Type B pancreatic cell (in vitro differentiated cells): ENCODE results near the gene OSR1. TPM values are rescaled to one million over a fixed set of nuclear protein-coding genes. Genes with fewer than 3 reads are reported as not detected.
A peak's percentile ranks its signal among the peaks of the same experiment; 100 is the strongest.

Experiments used
- DNase-seq: peaks from one replicate; pipeline ENCODE4 v3.0.0; 2021; ENCODE audit warnings: mixed read lengths; ENCODE audit not compliant: unreplicated experiment; ENCODE audit errors: extremely low spot score
- H3K27ac Mint-ChIP-seq: 2 replicates; pipeline ENCODE4 v1.8.0; 2021; ENCODE audit warnings: mild to moderate bottlenecking, mixed read lengths
- H3K27me3 Mint-ChIP-seq: 2 replicates; pipeline ENCODE4 v1.8.0; 2021; ENCODE audit warnings: mixed read lengths
- H3K36me3 Mint-ChIP-seq: 2 replicates; pipeline ENCODE4 v1.8.0; 2021; ENCODE audit warnings: mixed read lengths
- H3K4me1 Mint-ChIP-seq: one replicate; pipeline ENCODE4 v1.8.0; 2021; ENCODE audit warnings: mixed read lengths; ENCODE audit not compliant: unreplicated experiment
- H3K4me3 Mint-ChIP-seq: 2 replicates; pipeline ENCODE4 v1.8.0; 2021; ENCODE audit warnings: mild to moderate bottlenecking, mixed read lengths
- H3K9me3 Mint-ChIP-seq: 2 replicates; pipeline ENCODE4 v1.8.0; 2021; ENCODE audit warnings: mixed read lengths
- total RNA-seq: library from RNA; stranded (reverse); gene quantifications from 2 replicates; pipeline ENCODE4 v1.2.1, GENCODE V29; 2021; ENCODE audit warnings: low replicate concordance
- TF ChIP-seq, protein P1 (sequence below): fragments of 200-600 bp; sonication (generic); conservative IDR thresholded peaks from 2 replicates; pipeline ENCODE4 v1.5.0; 2021; ENCODE audit warnings: antibody characterized with exemption, mild to moderate bottlenecking

OSR1 gene
- total RNA-seq, 1 donor from 2014 or later = 55.7 TPM

GRCh38 chr2:19359021-19359357, 566 bp upstream of the OSR1 start:
- TF ChIP-seq, protein P1, sequence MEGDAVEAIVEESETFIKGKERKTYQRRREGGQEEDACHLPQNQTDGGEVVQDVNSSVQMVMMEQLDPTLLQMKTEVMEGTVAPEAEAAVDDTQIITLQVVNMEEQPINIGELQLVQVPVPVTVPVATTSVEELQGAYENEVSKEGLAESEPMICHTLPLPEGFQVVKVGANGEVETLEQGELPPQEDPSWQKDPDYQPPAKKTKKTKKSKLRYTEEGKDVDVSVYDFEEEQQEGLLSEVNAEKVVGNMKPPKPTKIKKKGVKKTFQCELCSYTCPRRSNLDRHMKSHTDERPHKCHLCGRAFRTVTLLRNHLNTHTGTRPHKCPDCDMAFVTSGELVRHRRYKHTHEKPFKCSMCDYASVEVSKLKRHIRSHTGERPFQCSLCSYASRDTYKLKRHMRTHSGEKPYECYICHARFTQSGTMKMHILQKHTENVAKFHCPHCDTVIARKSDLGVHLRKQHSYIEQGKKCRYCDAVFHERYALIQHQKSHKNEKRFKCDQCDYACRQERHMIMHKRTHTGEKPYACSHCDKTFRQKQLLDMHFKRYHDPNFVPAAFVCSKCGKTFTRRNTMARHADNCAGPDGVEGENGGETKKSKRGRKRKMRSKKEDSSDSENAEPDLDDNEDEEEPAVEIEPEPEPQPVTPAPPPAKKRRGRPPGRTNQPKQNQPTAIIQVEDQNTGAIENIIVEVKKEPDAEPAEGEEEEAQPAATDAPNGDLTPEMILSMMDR = peak; percentile 4
- H3K4me3 Mint-ChIP-seq = peak overlapping the region; percentile 81
- H3K4me1 Mint-ChIP-seq = peaks cover 43% of the 10 kb centered on the region
- H3K27ac Mint-ChIP-seq = no peak overlapping the region
- no peaks in the 10 kb centered on the region for H3K9me3 Mint-ChIP-seq
- H3K27me3 Mint-ChIP-seq = peaks cover 94% of the 10 kb centered on the region
- no peak for DNase-seq
- peaks cover 18% of the 10 kb centered on the region for H3K36me3 Mint-ChIP-seq

- TF ChIP-seq, protein P1 = no peak
- Mint-ChIP-seq H3K4me1 (peaks cover 35% of the 10 kb centered on the region), H3K9me3 (no peaks in the 10 kb centered on the region), H3K4me3 (peak overlapping the region; percentile 92), H3K36me3 (peaks cover 23% of the 10 kb centered on the region), H3K27ac (peak overlapping the region; percentile 51), H3K27me3 (peaks cover 93% of the 10 kb centered on the region)
- no peak for DNase-seq
Observed at GRCh38 chr2:19357402-19358241, 801 bp downstream of the OSR1 start.

DNA sequence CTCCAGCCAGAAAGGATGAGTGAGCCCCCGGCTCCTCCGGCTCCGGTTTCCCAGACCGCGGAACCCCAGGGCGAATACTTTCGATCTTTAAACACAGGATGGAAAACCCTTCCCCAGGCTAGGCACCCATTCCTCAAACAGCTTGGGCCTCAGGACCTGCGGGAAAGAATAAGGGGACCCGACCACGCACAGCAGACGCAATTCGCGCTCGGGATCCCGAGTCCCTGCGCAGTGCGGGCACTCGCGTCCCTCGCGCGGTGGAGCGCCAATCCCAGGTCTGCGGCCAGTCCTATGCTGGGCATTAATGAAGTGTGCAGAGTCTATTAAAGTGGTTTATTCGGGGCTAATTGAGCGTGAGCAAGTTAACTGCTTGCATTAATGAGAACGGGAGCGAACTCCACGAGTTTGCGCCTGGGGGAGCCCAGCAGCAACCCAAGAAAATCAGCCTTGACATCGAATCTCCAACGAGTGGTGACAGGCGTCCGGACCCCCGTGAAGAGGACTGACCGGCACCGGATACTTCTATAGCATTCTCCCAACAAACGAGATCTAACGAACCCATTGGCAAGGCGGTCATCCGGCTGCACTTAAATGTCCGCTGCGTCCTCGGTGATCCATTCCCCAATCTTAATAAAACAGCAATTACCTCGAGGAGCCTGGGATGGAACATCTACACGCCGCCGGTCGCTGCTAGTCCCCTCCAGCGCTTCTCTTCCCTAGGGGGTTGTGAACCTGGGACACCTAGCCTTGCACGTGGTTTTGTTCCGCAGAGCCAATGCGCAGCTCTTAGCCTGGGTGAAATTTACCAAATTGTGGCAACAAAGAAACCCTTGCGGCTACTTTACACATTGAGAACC, 1.6 kb downstream of the OSR1 start:
- Mint-ChIP-seq H3K9me3 (no peaks in the 10 kb centered on the region), H3K4me3 (peak overlapping the region; percentile 92), H3K4me1 (peaks cover 28% of the 10 kb centered on the region), H3K36me3 (peaks cover 28% of the 10 kb centered on the region), H3K27me3 (peaks cover 93% of the 10 kb centered on the region), H3K27ac (peak overlapping the region; percentile 51)
- DNase-seq = no peak
- TF ChIP-seq, protein P1 = no peak

GRCh38 chr2:19355931-19356544, 2.4 kb downstream of the OSR1 start:
- peaks cover 92% of the 10 kb centered on the region for H3K27me3 Mint-ChIP-seq
- peak overlapping the region; percentile 51 for H3K27ac Mint-ChIP-seq
- H3K4me1 Mint-ChIP-seq = peaks cover 27% of the 10 kb centered on the region
- TF ChIP-seq, protein P1 = no peak
- H3K9me3 Mint-ChIP-seq = no peaks in the 10 kb centered on the region
- DNase-seq = no peak
- H3K36me3 Mint-ChIP-seq = peaks cover 29% of the 10 kb centered on the region
- H3K4me3 Mint-ChIP-seq = peak overlapping the region; percentile 92

- DNase-seq = no peak
- Mint-ChIP-seq H3K36me3 (peaks cover 33% of the 10 kb centered on the region), H3K27ac (no peak overlapping the region), H3K9me3 (no peaks in the 10 kb centered on the region), H3K4me1 (peaks cover 30% of the 10 kb centered on the region), H3K27me3 (peaks cover 91% of the 10 kb centered on the region), H3K4me3 (peak overlapping the region; percentile 92)
- TF ChIP-seq, protein P1 = no peak
Observed at GRCh38 chr2:19355416-19355821, 3.0 kb downstream of the OSR1 start.
